Measurements from ENCODE around the gene CIB1. TPM values are rescaled to one million over a fixed set of nuclear protein-coding genes. Genes with fewer than 3 reads are reported as not detected.

CIB1 gene
- total and polyA plus RNA-seq, 2 donors from 2014 or later, result 158 to 321 TPM

GRCh38 chr15:90210593-90210992 lies 23.1 kb downstream of the CIB1 start:
- FAIRE-seq (no peak), DNase-seq (no peak)
- H3K4me3 ChIP-seq (ENCODE audit: low read length in 3 of 3), result no peak overlapping the region
- no peaks in the 10 kb centered on the region for H3K9me3 ChIP-seq (ENCODE audit: control insufficient read depth in 2 of 3, insufficient read depth in 1 of 3, low read length in 3 of 3)
- H3K27ac ChIP-seq (ENCODE audit: low read depth in 2 of 2, low read length in 2 of 2), result peak overlapping the region; percentile 79 to 85
- intact Hi-C loops (cut with DNase I), result no loop called here
- peaks cover 0 to 25% (median 20%) of the 10 kb centered on the region in 3 donors for H3K4me1 ChIP-seq (ENCODE audit: control insufficient read depth in 2 of 3, insufficient read depth in 2 of 3, low read depth in 1 of 3, low read length in 3 of 3)
- TF ChIP-seq CTCF (IDR thresholded peaks at IDR 0.05; ENCODE audit: borderline replicate concordance, extremely low read depth, insufficient read depth), result no peak
- no peak overlapping the region for H3K9ac ChIP-seq (ENCODE audit: low read length in 3 of 3)
- peaks cover 0 to 4% (median 0%) of the 10 kb centered on the region in 3 donors for H3K36me3 ChIP-seq (ENCODE audit: control insufficient read depth in 2 of 3, insufficient read depth in 3 of 3, low read length in 3 of 3)
- H3K27me3 ChIP-seq (ENCODE audit: control insufficient read depth, insufficient read depth, low read length), result no peaks in the 10 kb centered on the region

- intact Hi-C loops (cut with DNase I), result no loop called here
- peaks cover 0 to 4% (median 0%) of the 10 kb centered on the region in 3 donors for H3K36me3 ChIP-seq (ENCODE audit: control insufficient read depth in 2 of 3, insufficient read depth in 3 of 3, low read length in 3 of 3)
- H3K4me3 ChIP-seq (ENCODE audit: low read length in 3 of 3), result no peak overlapping the region
- FAIRE-seq, result no peak
- H3K9ac ChIP-seq (ENCODE audit: low read length in 3 of 3), result no peak overlapping the region
- H3K27ac ChIP-seq (ENCODE audit: low read depth in 2 of 2, low read length in 2 of 2), result no peak overlapping the region
- no peak for TF ChIP-seq CTCF (IDR thresholded peaks at IDR 0.05; ENCODE audit: borderline replicate concordance, extremely low read depth, insufficient read depth)
- H3K9me3 ChIP-seq (ENCODE audit: control insufficient read depth in 2 of 3, insufficient read depth in 1 of 3, low read length in 3 of 3), result no peaks in the 10 kb centered on the region
- H3K27me3 ChIP-seq (ENCODE audit: control insufficient read depth, insufficient read depth, low read length), result no peaks in the 10 kb centered on the region
- DNase-seq, result peak in 1 of 5 donors; percentile 29
- H3K4me1 ChIP-seq (ENCODE audit: control insufficient read depth in 2 of 3, insufficient read depth in 2 of 3, low read depth in 1 of 3, low read length in 3 of 3), result peaks cover 0 to 25% (median 20%) of the 10 kb centered on the region in 3 donors
These were observed 24.1 kb downstream of the CIB1 start for GRCh38 chr15:90209591-90209990.

- peaks cover 0 to 4% (median 2%) of the 10 kb centered on the region in 3 donors for H3K36me3 ChIP-seq (ENCODE audit: control insufficient read depth in 2 of 3, insufficient read depth in 3 of 3, low read length in 3 of 3)
These were observed 25.4 kb downstream of the CIB1 start for GRCh38 chr15:90208356-90208755.

More at GRCh38 chr15:90208356-90208755, 25.4 kb downstream of the CIB1 start:
- no peak overlapping the region for H3K4me3 ChIP-seq (ENCODE audit: low read length in 3 of 3)
- H3K27me3 ChIP-seq (ENCODE audit: control insufficient read depth, insufficient read depth, low read length), result no peaks in the 10 kb centered on the region
- FAIRE-seq, result no peak
- H3K9ac ChIP-seq (ENCODE audit: low read length in 3 of 3), result no peak overlapping the region
- H3K9me3 ChIP-seq (ENCODE audit: control insufficient read depth in 2 of 3, insufficient read depth in 1 of 3, low read length in 3 of 3), result no peaks in the 10 kb centered on the region
- intact Hi-C loops (cut with DNase I), result no loop called here
- peaks cover 0 to 24% (median 23%) of the 10 kb centered on the region in 3 donors for H3K4me1 ChIP-seq (ENCODE audit: control insufficient read depth in 2 of 3, insufficient read depth in 2 of 3, low read depth in 1 of 3, low read length in 3 of 3)
- TF ChIP-seq CTCF (IDR thresholded peaks at IDR 0.05; ENCODE audit: borderline replicate concordance, extremely low read depth, insufficient read depth), result no peak
- DNase-seq, result no peak
- no peak overlapping the region for H3K27ac ChIP-seq (ENCODE audit: low read depth in 2 of 2, low read length in 2 of 2)
